HCT116 (cell line): Measurements from ENCODE around the gene TMEM109.

Experiments
- EZH2 ChIP-seq: fragments of 200-600 bp; sonication (generic); IDR thresholded peaks from 2 replicates; pipeline ENCODE4 v1.6.1; 2017; ENCODE audit warnings: antibody characterized with exemption, mixed run types
- FOSL1 ChIP-seq: IDR thresholded peaks from 2 replicates; pipeline ENCODE4 v1.6.1; 2012; ENCODE audit warnings: low read depth
- POLR2A ChIP-seq: IDR thresholded peaks from 2 replicates; pipeline ENCODE4 v1.7.0; 2011; ENCODE audit warnings: borderline replicate concordance; ENCODE audit not compliant: insufficient read depth, insufficient read length; ENCODE audit errors: extremely low read depth
- POLR2AphosphoS5 ChIP-seq: IDR thresholded peaks from 2 replicates; pipeline ENCODE4 v1.6.1; 2011; ENCODE audit warnings: mild to moderate bottlenecking, low read depth, low read length, moderate library complexity
- TCF7L2 ChIP-seq: IDR thresholded peaks from 2 replicates; pipeline ENCODE4 v1.7.0; 2011; ENCODE audit warnings: borderline replicate concordance, inconsistent platforms; ENCODE audit not compliant: insufficient read depth, insufficient read length; ENCODE audit errors: extremely low read depth
- YY1 ChIP-seq: IDR thresholded peaks from 2 replicates; pipeline ENCODE4 v1.6.1; 2011; ENCODE audit warnings: low read length, low read depth, moderate library complexity, mild to moderate bottlenecking; ENCODE audit not compliant: insufficient replicate concordance; ENCODE audit errors: extremely low read depth
- TF ChIP-seq, protein P1 (sequence below), 3 experiments: fragments of 200-600 bp in 1 of 3; sonication (generic) in 1 of 3; IDR thresholded peaks in 2 of 3; conservative IDR thresholded peaks in 1 of 3; 2 replicates each; pipeline ENCODE4 v1.5.1; 2012 to 2017; ENCODE audit warnings: low read depth in 2 of 3, low read length in 2 of 3, antibody characterized with exemption in 1 of 3, borderline replicate concordance in 1 of 3, control low read depth in 1 of 3, mild to moderate bottlenecking in 1 of 3, mixed read lengths in 1 of 3, mixed run types in 1 of 3, moderate library complexity in 1 of 3; ENCODE audit not compliant: insufficient read depth in 1 of 3

GRCh38 chr11:60895687-60896086 is 18.3 kb upstream of the TMEM109 start:
- TF ChIP-seq, protein P1, sequence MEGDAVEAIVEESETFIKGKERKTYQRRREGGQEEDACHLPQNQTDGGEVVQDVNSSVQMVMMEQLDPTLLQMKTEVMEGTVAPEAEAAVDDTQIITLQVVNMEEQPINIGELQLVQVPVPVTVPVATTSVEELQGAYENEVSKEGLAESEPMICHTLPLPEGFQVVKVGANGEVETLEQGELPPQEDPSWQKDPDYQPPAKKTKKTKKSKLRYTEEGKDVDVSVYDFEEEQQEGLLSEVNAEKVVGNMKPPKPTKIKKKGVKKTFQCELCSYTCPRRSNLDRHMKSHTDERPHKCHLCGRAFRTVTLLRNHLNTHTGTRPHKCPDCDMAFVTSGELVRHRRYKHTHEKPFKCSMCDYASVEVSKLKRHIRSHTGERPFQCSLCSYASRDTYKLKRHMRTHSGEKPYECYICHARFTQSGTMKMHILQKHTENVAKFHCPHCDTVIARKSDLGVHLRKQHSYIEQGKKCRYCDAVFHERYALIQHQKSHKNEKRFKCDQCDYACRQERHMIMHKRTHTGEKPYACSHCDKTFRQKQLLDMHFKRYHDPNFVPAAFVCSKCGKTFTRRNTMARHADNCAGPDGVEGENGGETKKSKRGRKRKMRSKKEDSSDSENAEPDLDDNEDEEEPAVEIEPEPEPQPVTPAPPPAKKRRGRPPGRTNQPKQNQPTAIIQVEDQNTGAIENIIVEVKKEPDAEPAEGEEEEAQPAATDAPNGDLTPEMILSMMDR (IDR thresholded peaks at IDR 0.05 in 2 of 3, conservative IDR thresholded peaks at IDR 0.05 in 1 of 3; ENCODE audit: borderline replicate concordance in 1 of 3, insufficient read depth in 1 of 3, low read depth in 2 of 3, low read length in 2 of 3): no peak
- TF ChIP-seq POLR2A (no peak), EZH2 (no peak), POLR2AphosphoS5 (no peak), TCF7L2 (no peak), FOSL1 (no peak), YY1 (no peak)
